PC-9 (cell line): ENCODE results near the gene BCL2L13. TPM values are rescaled to one million over a fixed set of nuclear protein-coding genes. Genes with fewer than 3 reads are reported as not detected.

Source experiments
- BruUV-seq: library from RNA; stranded (reverse); fragments of 400-500 nt; replicated peaks from 2 replicates; lab custom pipeline; 2021; lab: Mats Ljungman, UMichigan
- CTCF ChIA-PET: fragments of 300-600 bp; sonication (Branson Sonifier 250); formaldehyde crosslinking; loops from one replicate; lab custom pipeline; 2022; ENCODE audit warnings: antibody characterized with exemption; lab: Charles Lee
- POLR2A ChIA-PET: fragments of 300-600 bp; sonication (Branson Sonifier 250); formaldehyde crosslinking; loops from one replicate; lab custom pipeline; 2022; ENCODE audit warnings: antibody characterized with exemption; ENCODE audit not compliant: unreplicated experiment; lab: Charles Lee
- DNase-seq, 2 experiments: peaks; one replicate each; pipeline versions ENCODE4 v3.0.0 to v3.0.0-alpha.2; 2015 to 2022; ENCODE audit warnings: mixed read lengths in 1 of 2
- H2AFZ ChIP-seq: fragments of 200-600 bp; sonication (generic); 2 replicates; pipeline ENCODE4 v1.8.1; 2017; ENCODE audit warnings: antibody characterized with exemption
- H3F3A ChIP-seq: fragments of 200-600 bp; sonication (generic); 2 replicates; pipeline ENCODE4 v1.8.1; 2017; ENCODE audit warnings: antibody characterized with exemption, mild to moderate bottlenecking, low read depth; ENCODE audit not compliant: insufficient read depth
- H3K27ac ChIP-seq: fragments of 200-600 bp; sonication (generic); 2 replicates; pipeline ENCODE4 v1.6.1; 2016; ENCODE audit warnings: mixed run types
- H3K27me3 ChIP-seq: fragments of 200-600 bp; sonication (generic); 2 replicates; pipeline ENCODE4 v1.6.1; 2016; ENCODE audit warnings: low read depth, mixed run types; ENCODE audit not compliant: insufficient read depth
- H3K36me3 ChIP-seq: fragments of 200-600 bp; sonication (generic); 2 replicates; pipeline ENCODE4 v1.6.1; 2016; ENCODE audit warnings: low read depth, mixed run types
- H3K4me1 ChIP-seq: fragments of 200-600 bp; sonication (generic); replicated peaks from 2 replicates; pipeline ENCODE4 v1.6.1; 2016; ENCODE audit warnings: mixed run types; ENCODE audit not compliant: insufficient read depth
- H3K4me2 ChIP-seq: fragments of 200-600 bp; sonication (generic); 2 replicates; pipeline ENCODE4 v1.6.1; 2017; ENCODE audit warnings: mixed run types
- H3K4me3 ChIP-seq: fragments of 200-600 bp; sonication (generic); 2 replicates; pipeline ENCODE4 v1.6.1; 2016; ENCODE audit warnings: mixed run types
- H3K79me2 ChIP-seq: fragments of 200-600 bp; sonication (generic); 2 replicates; pipeline ENCODE4 v1.6.1; 2017; ENCODE audit warnings: low read depth, mixed run types
- H3K9me2 ChIP-seq: fragments of 200-600 bp; sonication (generic); 2 replicates; pipeline ENCODE4 v1.8.1; 2017; ENCODE audit warnings: mild to moderate bottlenecking; ENCODE audit not compliant: insufficient read depth
- H3K9me3 ChIP-seq: fragments of 200-600 bp; sonication (generic); 2 replicates; pipeline ENCODE4 v1.8.1; 2016; ENCODE audit warnings: low read depth; ENCODE audit not compliant: insufficient read depth
- H4K20me1 ChIP-seq: fragments of 200-600 bp; sonication (generic); 2 replicates; pipeline ENCODE4 v1.8.1; 2017; ENCODE audit not compliant: insufficient read depth
- CTCF ChIP-seq: fragments of 200-600 bp; sonication (generic); conservative IDR thresholded peaks from 2 replicates; pipeline ENCODE4 v1.6.1; 2017; ENCODE audit warnings: mixed run types, antibody characterized with exemption, mild to moderate bottlenecking, moderate library complexity
- EZH2 ChIP-seq: fragments of 200-600 bp; sonication (generic); IDR thresholded peaks from 2 replicates; pipeline ENCODE4 v1.8.0; 2017; ENCODE audit warnings: antibody characterized with exemption, low read depth
- intact Hi-C: fragments of 100-400 bp; cut with micrococcal nuclease; formaldehyde crosslinking; loops from one replicate; pipeline ENCODE4 v1.10.0; 2022; ENCODE audit not compliant: unreplicated experiment
- total RNA-seq: library from RNA; stranded (reverse); gene quantifications from 2 replicates; pipeline ENCODE4 v1.2.3, GENCODE V29; 2021

The BCL2L13 gene
- total RNA-seq, 1 experiment from 2014 or later = 43.1 TPM

- CTCF ChIA-PET = no interaction called here
- no peak for TF ChIP-seq CTCF
- no peak for TF ChIP-seq EZH2
- Histone ChIP-seq H3K9me3 (no peaks in the 10 kb centered on the region), H3K4me1 (no peaks in the 10 kb centered on the region), H3K36me3 (0 out of 2 replicates have a peak, but pooled peaks cover 13% of the 10 kb centered on the region), H4K20me1 (peaks cover 5% of the 10 kb centered on the region; the same call in 1 of the 2 replicates), H3K4me2 (no peak overlapping the region), H3K79me2 (0 out of 2 replicates have a peak, but pooled peaks cover 2% of the 10 kb centered on the region), H3K4me3 (no peak overlapping the region), H3K9me2 (no peaks in the 10 kb centered on the region), H3K27me3 (no peaks in the 10 kb centered on the region), H2AFZ (no peak overlapping the region), H3K27ac (no peak overlapping the region), H3F3A (no peaks in the 10 kb centered on the region)
- no TSS peak for BruUV-seq
- POLR2A ChIA-PET = no interaction called here
- no peak for DNase-seq
- intact Hi-C loops = no loop called here
These were observed 26.5 kb upstream of the BCL2L13 start for GRCh38 chr22:17612057-17612456.

GRCh38 chr22:17613280-17613679, 25.3 kb upstream of the BCL2L13 start:
- intact Hi-C loops = no loop called here
- no peaks in the 10 kb centered on the region for H3K27me3 ChIP-seq
- H3K4me1 ChIP-seq = no peaks in the 10 kb centered on the region
- H2AFZ ChIP-seq = no peak overlapping the region
- no peak for DNase-seq
- H3K9me3 ChIP-seq = no peaks in the 10 kb centered on the region
- H3K9me2 ChIP-seq = no peaks in the 10 kb centered on the region
- ChIA-PET POLR2A (no interaction called here), CTCF (no interaction called here)
- no TSS peak for BruUV-seq
- H4K20me1 ChIP-seq = peaks cover 5% of the 10 kb centered on the region; the same call in 1 of the 2 replicates
- H3K4me2 ChIP-seq = no peak overlapping the region
- no peak overlapping the region for H3K27ac ChIP-seq
- 0 out of 2 replicates have a peak, but pooled peaks cover 2% of the 10 kb centered on the region for H3K79me2 ChIP-seq
- no peak overlapping the region for H3K4me3 ChIP-seq
- H3F3A ChIP-seq = no peaks in the 10 kb centered on the region
- TF ChIP-seq CTCF (no peak), EZH2 (no peak)
- 0 out of 2 replicates have a peak, but pooled peaks cover 9% of the 10 kb centered on the region for H3K36me3 ChIP-seq

GRCh38 chr22:17627961-17628405, 10.6 kb upstream of the BCL2L13 start:
- Histone ChIP-seq H4K20me1 (peaks cover 11% of the 10 kb centered on the region), H3F3A (peaks cover 20% of the 10 kb centered on the region), H3K4me2 (peak overlapping the region; percentile 74), H2AFZ (peak overlapping the region; percentile 91), H3K9me3 (no peaks in the 10 kb centered on the region), H3K27me3 (no peaks in the 10 kb centered on the region), H3K79me2 (peaks cover 54% of the 10 kb centered on the region), H3K9me2 (no peaks in the 10 kb centered on the region), H3K4me3 (peak overlapping the region; percentile 94), H3K27ac (peak overlapping the region; percentile 65; the same call in 1 of the 2 replicates), H3K4me1 (peaks cover 20% of the 10 kb centered on the region), H3K36me3 (no peaks in the 10 kb centered on the region)
- BruUV-seq = TSS peak; percentile 83
- no peak for TF ChIP-seq EZH2
- TF ChIP-seq CTCF = no peak
- no peak for DNase-seq
- ChIA-PET POLR2A (no interaction called here), CTCF (no interaction called here)
- intact Hi-C loops = loop anchor here (2.0 kb wide), 1 partner anchor 79 kb away; no protein-coding TSS in a partner anchor
